ENCODE data around the gene BCO1.

GRCh38 chr16:81232740-81233367 lies 5.6 kb upstream of the BCO1 start:
- TF ChIP-seq ZNF747 (tag by site-specific recombination; IDR thresholded peaks at IDR 0.05) (no peak), PBX3 (CRISPR knock-in tag; IDR thresholded peaks at IDR 0.05) (no peak), ZNF274 (IDR thresholded peaks at IDR 0.05; ENCODE audit: low read length) (no peak), ZNF274 (tag by site-specific recombination; IDR thresholded peaks at IDR 0.05; ENCODE audit: borderline replicate concordance) (no peak), HOXC10 (CRISPR knock-in tag; IDR thresholded peaks at IDR 0.05) (no peak), KLF1 (tag by site-specific recombination; IDR thresholded peaks at IDR 0.05) (no peak), CTCF (tag by site-specific recombination; IDR thresholded peaks at IDR 0.05) (no peak), ZNF514 (tag by site-specific recombination; IDR thresholded peaks at IDR 0.05) (no peak), ATF2 (tag by site-specific recombination; IDR thresholded peaks at IDR 0.05; ENCODE audit: low read depth) (no peak), ZNF433 (tag by site-specific recombination; IDR thresholded peaks at IDR 0.05; ENCODE audit: low read depth) (no peak), ZNF10 (tag by site-specific recombination; IDR thresholded peaks at IDR 0.05) (no peak), ZNF24 (tag by site-specific recombination; IDR thresholded peaks at IDR 0.05) (no peak), KLF9 (tag by site-specific recombination; IDR thresholded peaks at IDR 0.05; ENCODE audit: low read depth) (no peak)
- TF ChIP-seq, protein P1, sequence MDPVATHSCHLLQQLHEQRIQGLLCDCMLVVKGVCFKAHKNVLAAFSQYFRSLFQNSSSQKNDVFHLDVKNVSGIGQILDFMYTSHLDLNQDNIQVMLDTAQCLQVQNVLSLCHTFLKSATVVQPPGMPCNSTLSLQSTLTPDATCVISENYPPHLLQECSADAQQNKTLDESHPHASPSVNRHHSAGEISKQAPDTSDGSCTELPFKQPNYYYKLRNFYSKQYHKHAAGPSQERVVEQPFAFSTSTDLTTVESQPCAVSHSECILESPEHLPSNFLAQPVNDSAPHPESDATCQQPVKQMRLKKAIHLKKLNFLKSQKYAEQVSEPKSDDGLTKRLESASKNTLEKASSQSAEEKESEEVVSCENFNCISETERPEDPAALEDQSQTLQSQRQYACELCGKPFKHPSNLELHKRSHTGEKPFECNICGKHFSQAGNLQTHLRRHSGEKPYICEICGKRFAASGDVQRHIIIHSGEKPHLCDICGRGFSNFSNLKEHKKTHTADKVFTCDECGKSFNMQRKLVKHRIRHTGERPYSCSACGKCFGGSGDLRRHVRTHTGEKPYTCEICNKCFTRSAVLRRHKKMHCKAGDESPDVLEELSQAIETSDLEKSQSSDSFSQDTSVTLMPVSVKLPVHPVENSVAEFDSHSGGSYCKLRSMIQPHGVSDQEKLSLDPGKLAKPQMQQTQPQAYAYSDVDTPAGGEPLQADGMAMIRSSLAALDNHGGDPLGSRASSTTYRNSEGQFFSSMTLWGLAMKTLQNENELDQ (tag by site-specific recombination; IDR thresholded peaks at IDR 0.05; ENCODE audit: low read depth), result no peak

Measured in HEK293 (cell line).